Glutamatergic neuron (in vitro differentiated cells): Measurements from ENCODE around the gene CNST. TPM values are rescaled to one million over a fixed set of nuclear protein-coding genes. Genes with fewer than 3 reads are reported as not detected.

Experiments
- DNase-seq: peaks from one replicate; pipeline ENCODE4 v3.0.0; 2022
- H3K27ac Mint-ChIP-seq: one replicate; pipeline ENCODE4 v1.8.0; 2020; ENCODE audit warnings: mild to moderate bottlenecking, mixed read lengths, inconsistent platforms; ENCODE audit not compliant: unreplicated experiment
- H3K27me3 Mint-ChIP-seq: one replicate; pipeline ENCODE4 v1.8.0; 2020; ENCODE audit warnings: mild to moderate bottlenecking, moderate library complexity, mixed read lengths, inconsistent platforms; ENCODE audit not compliant: unreplicated experiment
- H3K36me3 Mint-ChIP-seq: one replicate; pipeline ENCODE4 v1.8.0; 2020; ENCODE audit warnings: mild to moderate bottlenecking, mixed read lengths, inconsistent platforms; ENCODE audit not compliant: unreplicated experiment
- H3K4me1 Mint-ChIP-seq: one replicate; pipeline ENCODE4 v1.8.0; 2020; ENCODE audit warnings: mild to moderate bottlenecking, low read depth, mixed read lengths, inconsistent platforms; ENCODE audit not compliant: unreplicated experiment
- H3K4me3 Mint-ChIP-seq: one replicate; pipeline ENCODE4 v1.8.0; 2020; ENCODE audit warnings: mild to moderate bottlenecking, mixed read lengths, inconsistent platforms; ENCODE audit not compliant: unreplicated experiment
- H3K9me3 Mint-ChIP-seq: one replicate; pipeline ENCODE4 v1.8.0; 2020; ENCODE audit warnings: mild to moderate bottlenecking, moderate library complexity, mixed read lengths, inconsistent platforms; ENCODE audit not compliant: unreplicated experiment
- total RNA-seq: library from RNA; stranded (reverse); fragmentation: NEBNext Ultra II Directional; extraction: Animal tissue kit (Norgen Biotek cat#: 25700); gene quantifications from one replicate; pipeline ENCODE4 v1.2.1, GENCODE V29; 2021; ENCODE audit not compliant: unreplicated experiment
- TF ChIP-seq, protein P1 (sequence below): fragments of 200-600 bp; sonication (generic); IDR thresholded peaks from one replicate; pipeline ENCODE4 v1.5.0; 2021; ENCODE audit not compliant: partially characterized antibody, unreplicated experiment

The CNST gene
- total RNA-seq, 1 donor from 2014 or later = 87.2 TPM

DNA sequence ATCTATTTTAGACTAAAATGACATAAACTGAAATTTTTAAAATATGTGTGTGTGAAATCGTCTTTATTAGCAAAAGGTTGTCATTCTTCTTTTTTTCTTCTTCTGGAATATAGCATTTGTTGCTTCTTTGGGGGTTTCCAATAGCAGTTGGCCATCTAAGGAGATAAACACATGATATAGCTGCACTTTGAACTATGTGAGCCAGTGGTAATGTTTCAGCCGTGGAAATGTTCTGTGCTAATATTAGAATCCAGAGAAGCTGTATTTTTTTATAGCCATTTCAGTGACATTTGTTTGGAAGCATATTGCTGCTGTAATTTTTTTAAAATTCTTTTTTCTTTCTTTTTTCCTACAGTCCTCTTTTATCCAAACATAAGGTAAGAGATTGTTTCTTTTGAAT lies 75.1 kb downstream of the CNST start:
- Mint-ChIP-seq H3K36me3 (peaks cover 6% of the 10 kb centered on the region), H3K4me1 (peaks cover 8% of the 10 kb centered on the region), H3K27me3 (no peaks in the 10 kb centered on the region), H3K27ac (no peak overlapping the region), H3K4me3 (no peak overlapping the region), H3K9me3 (peaks cover 2% of the 10 kb centered on the region)
- TF ChIP-seq, protein P1, sequence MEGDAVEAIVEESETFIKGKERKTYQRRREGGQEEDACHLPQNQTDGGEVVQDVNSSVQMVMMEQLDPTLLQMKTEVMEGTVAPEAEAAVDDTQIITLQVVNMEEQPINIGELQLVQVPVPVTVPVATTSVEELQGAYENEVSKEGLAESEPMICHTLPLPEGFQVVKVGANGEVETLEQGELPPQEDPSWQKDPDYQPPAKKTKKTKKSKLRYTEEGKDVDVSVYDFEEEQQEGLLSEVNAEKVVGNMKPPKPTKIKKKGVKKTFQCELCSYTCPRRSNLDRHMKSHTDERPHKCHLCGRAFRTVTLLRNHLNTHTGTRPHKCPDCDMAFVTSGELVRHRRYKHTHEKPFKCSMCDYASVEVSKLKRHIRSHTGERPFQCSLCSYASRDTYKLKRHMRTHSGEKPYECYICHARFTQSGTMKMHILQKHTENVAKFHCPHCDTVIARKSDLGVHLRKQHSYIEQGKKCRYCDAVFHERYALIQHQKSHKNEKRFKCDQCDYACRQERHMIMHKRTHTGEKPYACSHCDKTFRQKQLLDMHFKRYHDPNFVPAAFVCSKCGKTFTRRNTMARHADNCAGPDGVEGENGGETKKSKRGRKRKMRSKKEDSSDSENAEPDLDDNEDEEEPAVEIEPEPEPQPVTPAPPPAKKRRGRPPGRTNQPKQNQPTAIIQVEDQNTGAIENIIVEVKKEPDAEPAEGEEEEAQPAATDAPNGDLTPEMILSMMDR = no peak
- no peak for DNase-seq

DNA sequence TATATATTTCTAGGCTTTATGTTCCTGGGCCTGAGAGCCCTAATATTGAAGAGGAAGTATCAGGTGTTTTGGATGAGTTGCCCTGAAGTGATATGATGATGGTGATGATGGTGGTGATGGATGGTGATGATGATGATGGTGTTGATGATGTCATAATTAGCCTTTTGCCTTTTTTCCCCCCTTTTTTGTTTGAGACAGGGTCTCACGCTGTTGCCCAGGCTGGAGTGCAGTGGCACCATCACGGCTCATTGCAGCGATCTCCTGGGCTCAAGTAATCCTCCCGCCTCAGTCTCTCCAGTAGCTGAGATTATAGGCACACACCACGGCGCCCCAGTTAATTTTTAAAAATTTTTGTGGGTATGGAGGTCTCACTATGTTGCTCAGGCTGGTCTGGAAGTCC lies 76.5 kb downstream of the CNST start:
- H3K27me3 Mint-ChIP-seq = peaks cover 7% of the 10 kb centered on the region
- DNase-seq = no peak
- TF ChIP-seq, protein P1 = no peak

DNA sequence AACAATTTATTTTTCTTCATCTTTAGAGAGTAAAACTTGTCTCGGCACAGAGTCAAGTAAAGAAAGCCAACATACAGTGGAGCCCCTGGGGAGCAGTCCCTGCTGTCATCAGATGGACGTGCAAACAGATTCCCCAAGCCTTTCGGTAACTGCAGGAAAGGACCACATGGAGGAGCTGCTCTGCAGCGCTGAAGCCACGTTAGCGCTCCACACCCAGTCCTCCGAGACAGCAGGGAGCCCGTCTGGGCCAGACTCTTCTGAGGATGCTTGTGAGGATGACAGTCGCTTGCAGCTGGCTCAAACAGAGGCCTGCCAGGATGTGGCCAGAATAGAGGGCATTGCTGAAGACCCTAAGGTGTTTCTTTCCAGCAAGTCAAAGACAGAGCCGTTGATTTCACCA lies 80.9 kb downstream of the CNST start:
- H3K27ac Mint-ChIP-seq = peak overlapping the region; percentile 100
- TF ChIP-seq, protein P1 = peak; percentile 54
- H3K36me3 Mint-ChIP-seq = peaks cover 6% of the 10 kb centered on the region
- peak; percentile 92 for DNase-seq
- peaks cover 14% of the 10 kb centered on the region for H3K27me3 Mint-ChIP-seq
- H3K4me1 Mint-ChIP-seq = peaks cover 20% of the 10 kb centered on the region
- H3K9me3 Mint-ChIP-seq = peaks cover 18% of the 10 kb centered on the region
- peak overlapping the region; percentile 97 for H3K4me3 Mint-ChIP-seq

More for the DNA sequence above, 76.5 kb downstream of the CNST start:
- Mint-ChIP-seq H3K36me3 (peaks cover 6% of the 10 kb centered on the region), H3K4me1 (peaks cover 10% of the 10 kb centered on the region), H3K4me3 (no peak overlapping the region), H3K27ac (no peak overlapping the region), H3K9me3 (peaks cover 13% of the 10 kb centered on the region)

DNA sequence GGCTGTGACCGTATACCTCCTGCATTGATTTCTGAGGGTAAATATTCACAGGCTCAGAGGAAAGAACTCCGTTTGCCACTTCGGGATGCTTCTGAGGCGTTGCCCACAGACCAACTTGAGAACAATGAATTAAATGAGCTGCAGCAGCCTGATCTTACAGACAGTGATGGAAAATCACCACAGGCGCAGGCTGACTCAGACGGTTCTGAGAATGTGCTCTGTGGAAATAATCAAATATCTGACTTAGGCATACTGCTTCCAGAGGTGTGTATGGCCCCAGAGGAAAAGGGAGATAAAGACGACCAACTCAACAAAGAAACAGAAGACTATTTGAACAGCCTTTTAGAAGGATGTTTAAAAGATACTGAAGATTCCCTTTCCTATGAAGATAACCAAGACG lies 81.3 kb downstream of the CNST start:
- peak overlapping the region; percentile 97 for H3K4me3 Mint-ChIP-seq
- DNase-seq = no peak

DNA sequence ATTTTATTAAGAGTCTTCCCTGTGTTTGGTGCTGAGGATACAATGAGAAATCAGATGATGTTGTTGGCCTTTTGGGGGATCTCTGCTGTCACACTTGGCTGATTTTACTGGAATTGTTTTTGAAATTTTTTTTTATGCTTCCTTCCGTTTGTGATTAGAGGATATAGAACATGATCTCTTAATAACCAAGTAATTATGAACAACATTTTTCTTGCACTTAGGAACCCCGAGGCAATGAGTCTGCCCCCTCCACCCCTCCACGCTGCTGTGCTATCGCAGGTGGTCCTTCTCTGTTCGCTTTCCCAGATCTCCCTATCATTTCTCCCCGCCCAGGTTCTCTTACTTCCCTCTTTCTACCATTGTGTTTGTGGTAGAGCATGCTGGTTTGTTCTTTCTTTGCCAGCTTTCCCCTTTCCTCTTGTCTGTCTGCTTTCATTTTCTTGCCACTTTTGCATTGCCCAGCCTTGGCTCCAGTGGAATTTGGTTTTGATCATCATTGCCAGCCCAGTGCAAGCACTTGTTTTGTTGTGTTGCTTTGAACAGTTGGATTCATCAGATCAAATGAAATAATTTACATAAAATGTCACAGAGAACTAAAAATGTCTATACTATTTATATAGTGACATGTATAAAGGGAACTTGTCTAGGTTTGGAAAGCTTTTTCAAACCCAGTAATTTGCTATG lies 84.9 kb downstream of the CNST start:
- H3K4me3 Mint-ChIP-seq = peak overlapping the region; percentile 93
- H3K36me3 Mint-ChIP-seq = peaks cover 10% of the 10 kb centered on the region
- no peak for DNase-seq
- H3K27me3 Mint-ChIP-seq = peaks cover 14% of the 10 kb centered on the region
- peak overlapping the region; percentile 53 for H3K27ac Mint-ChIP-seq
- H3K4me1 Mint-ChIP-seq = peaks cover 30% of the 10 kb centered on the region
- peaks cover 21% of the 10 kb centered on the region for H3K9me3 Mint-ChIP-seq
- TF ChIP-seq, protein P1 = no peak

More for the DNA sequence above, 81.3 kb downstream of the CNST start:
- Mint-ChIP-seq H3K27ac (peak overlapping the region; percentile 100), H3K4me1 (peaks cover 23% of the 10 kb centered on the region), H3K9me3 (peaks cover 18% of the 10 kb centered on the region), H3K36me3 (peaks cover 4% of the 10 kb centered on the region), H3K27me3 (peaks cover 14% of the 10 kb centered on the region)
- TF ChIP-seq, protein P1 = no peak
